Peyer's patch (tissue), 4 donors: ENCODE results near the gene NR6A1. TPM values are rescaled to one million over a fixed set of nuclear protein-coding genes. Genes with fewer than 3 reads are reported as not detected.

Experiments
- DNase-seq, 3 donors: peaks; one replicate each; pipeline ENCODE4 v3.0.0-alpha.2; 2017 to 2019
- H3K27ac ChIP-seq, 4 donors: fragments of 200-600 bp; sonication (generic); one replicate each; pipeline ENCODE4 v1.5.1; 2016 to 2019
- H3K27me3 ChIP-seq, 2 donors: fragments of 200-600 bp; sonication (generic); one replicate each; pipeline ENCODE4 v1.5.1; 2019
- H3K36me3 ChIP-seq, 3 donors: fragments of 200-600 bp; sonication (generic); one replicate each; pipeline ENCODE4 v1.5.1; 2016 to 2019
- H3K4me1 ChIP-seq, 4 donors: fragments of 200-600 bp; sonication (generic); one replicate each; pipeline ENCODE4 v1.5.1; 2016 to 2019
- H3K4me3 ChIP-seq, 4 donors: fragments of 200-600 bp; sonication (generic); 1 replicate in 3 of 4; 2 replicates in 1 of 4; pipeline ENCODE4 v1.5.1; 2016 to 2019; ENCODE audit warnings: mild to moderate bottlenecking in 1 of 4
- H3K9me3 ChIP-seq, 4 donors: fragments of 200-600 bp; sonication (generic); one replicate each; pipeline ENCODE4 v1.5.1; 2016 to 2019; ENCODE audit warnings: mild to moderate bottlenecking in 1 of 4
- POLR2A ChIP-seq, 2 donors: fragments of 450-650 bp; IDR thresholded peaks; one replicate each; pipeline ENCODE4 v1.5.1; 2017; ENCODE audit warnings: antibody characterized with exemption in 2 of 2, mild to moderate bottlenecking in 2 of 2, moderate library complexity in 2 of 2
- total RNA-seq, 4 donors: library from RNA; depleted of rRNA; stranded (reverse); fragments of >200 nt; gene quantifications; one replicate each; pipeline ENCODE4 v1.1.0, GENCODE V29; 2016
- TF ChIP-seq, protein P1 (sequence below), 6 experiments: fragments of 450-650 bp in 4 of 6; fragments of 200-600 bp in 2 of 6; sonication (generic) in 1 of 6; IDR thresholded peaks; one replicate each; pipeline ENCODE4 v1.5.1; 2017 to 2019; ENCODE audit warnings: antibody characterized with exemption in 6 of 6, mild to moderate bottlenecking in 3 of 6, moderate library complexity in 1 of 6

Gene NR6A1
- total RNA-seq, 4 donors from 2014 or later, result 10.7 to 43.0 (median 28.1) TPM

DNA sequence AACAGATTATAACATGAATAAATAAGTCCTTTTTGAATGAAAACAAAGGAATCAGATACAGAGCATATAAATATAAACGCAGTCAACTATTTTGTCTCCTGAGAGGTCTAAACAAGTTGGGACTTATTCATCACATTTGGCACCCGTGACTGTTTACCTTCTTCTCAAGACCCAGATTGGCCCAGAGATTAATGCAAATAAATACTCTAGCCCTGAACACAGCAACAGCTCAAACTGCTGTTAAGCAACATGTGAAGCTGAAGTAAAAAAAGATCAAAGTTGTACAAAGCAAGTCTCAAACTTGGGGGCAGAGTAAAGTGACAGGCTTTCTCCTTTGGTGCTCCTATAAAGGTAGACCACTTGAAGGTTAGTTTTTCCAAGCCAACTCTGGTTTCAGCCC, 168.9 kb downstream of the NR6A1 start:
- Histone ChIP-seq H3K36me3 (no peaks in the 10 kb centered on the region), H3K4me3 (no peak overlapping the region), H3K27me3 (no peaks in the 10 kb centered on the region), H3K27ac (no peak overlapping the region), H3K4me1 (no peaks in the 10 kb centered on the region), H3K9me3 (no peaks in the 10 kb centered on the region)
- no peak for DNase-seq
- TF ChIP-seq, protein P1, sequence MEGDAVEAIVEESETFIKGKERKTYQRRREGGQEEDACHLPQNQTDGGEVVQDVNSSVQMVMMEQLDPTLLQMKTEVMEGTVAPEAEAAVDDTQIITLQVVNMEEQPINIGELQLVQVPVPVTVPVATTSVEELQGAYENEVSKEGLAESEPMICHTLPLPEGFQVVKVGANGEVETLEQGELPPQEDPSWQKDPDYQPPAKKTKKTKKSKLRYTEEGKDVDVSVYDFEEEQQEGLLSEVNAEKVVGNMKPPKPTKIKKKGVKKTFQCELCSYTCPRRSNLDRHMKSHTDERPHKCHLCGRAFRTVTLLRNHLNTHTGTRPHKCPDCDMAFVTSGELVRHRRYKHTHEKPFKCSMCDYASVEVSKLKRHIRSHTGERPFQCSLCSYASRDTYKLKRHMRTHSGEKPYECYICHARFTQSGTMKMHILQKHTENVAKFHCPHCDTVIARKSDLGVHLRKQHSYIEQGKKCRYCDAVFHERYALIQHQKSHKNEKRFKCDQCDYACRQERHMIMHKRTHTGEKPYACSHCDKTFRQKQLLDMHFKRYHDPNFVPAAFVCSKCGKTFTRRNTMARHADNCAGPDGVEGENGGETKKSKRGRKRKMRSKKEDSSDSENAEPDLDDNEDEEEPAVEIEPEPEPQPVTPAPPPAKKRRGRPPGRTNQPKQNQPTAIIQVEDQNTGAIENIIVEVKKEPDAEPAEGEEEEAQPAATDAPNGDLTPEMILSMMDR (IDR thresholded peaks at IDR 0.05), result no peak
- no peak for TF ChIP-seq POLR2A (IDR thresholded peaks at IDR 0.05)

DNA sequence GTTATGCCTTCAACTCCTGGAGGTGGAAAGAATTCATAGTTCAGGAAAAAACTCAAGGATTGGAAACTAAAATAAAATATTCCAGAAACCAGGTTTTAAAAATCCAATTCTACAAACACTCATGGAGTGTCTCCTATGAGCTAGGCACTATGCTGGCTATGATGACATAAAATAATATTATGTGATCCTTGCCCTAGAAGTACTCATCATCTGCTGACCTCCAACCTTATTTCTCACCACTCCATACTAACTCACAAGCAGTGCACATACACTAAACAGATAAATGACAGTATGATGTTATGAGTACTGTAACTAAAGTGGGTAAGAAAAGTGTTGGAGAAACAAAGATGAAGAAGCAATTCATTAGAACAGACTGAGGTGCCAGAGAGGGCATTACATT, 170.7 kb downstream of the NR6A1 start:
- Histone ChIP-seq H3K4me3 (no peak overlapping the region), H3K9me3 (no peaks in the 10 kb centered on the region), H3K36me3 (no peaks in the 10 kb centered on the region), H3K27me3 (no peaks in the 10 kb centered on the region), H3K27ac (no peak overlapping the region), H3K4me1 (no peaks in the 10 kb centered on the region)
- DNase-seq, result no peak
- no peak for TF ChIP-seq POLR2A (IDR thresholded peaks at IDR 0.05)
- TF ChIP-seq, protein P1 (IDR thresholded peaks at IDR 0.05), result no peak

DNA sequence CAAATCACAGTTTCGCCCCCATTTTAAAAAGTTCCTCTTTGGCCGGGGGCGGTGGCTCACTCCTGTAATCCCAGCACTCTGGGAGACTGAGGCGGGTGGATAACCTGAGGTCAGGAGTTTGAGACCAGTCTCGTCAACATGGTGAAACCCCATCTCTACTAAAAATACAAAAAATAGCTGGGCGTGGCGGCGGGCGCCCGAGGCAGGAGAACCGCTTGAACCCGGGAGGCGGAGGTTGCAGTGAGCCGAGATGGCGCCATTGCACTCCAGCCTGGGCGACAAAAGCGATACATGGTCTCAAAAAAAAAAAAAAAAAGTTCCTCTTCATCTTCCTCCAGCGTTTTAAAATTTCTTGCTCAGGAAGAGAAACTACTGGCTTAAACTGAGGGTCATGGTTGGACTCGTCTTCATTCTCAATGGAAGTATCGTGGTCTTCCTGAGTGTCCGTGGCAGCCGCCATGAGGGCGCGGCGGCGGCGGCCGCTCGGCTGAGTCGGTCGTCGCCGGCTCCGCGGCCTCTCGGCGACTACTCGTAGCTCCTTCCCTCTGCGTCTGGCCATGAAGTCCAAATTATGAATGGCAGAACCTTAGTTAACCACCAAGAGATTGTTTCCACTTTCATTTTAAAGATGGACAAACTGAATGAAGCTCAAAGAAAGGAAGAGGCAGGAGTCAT, 171.9 kb downstream of the NR6A1 start:
- no peaks in the 10 kb centered on the region for H3K36me3 ChIP-seq
- TF ChIP-seq POLR2A (IDR thresholded peaks at IDR 0.05), result no peak
- TF ChIP-seq, protein P1 (IDR thresholded peaks at IDR 0.05), result no peak
- H3K4me1 ChIP-seq, result peaks cover 0 to 7% (median 0%) of the 10 kb centered on the region in 4 donors
- DNase-seq, result no peak
- no peaks in the 10 kb centered on the region for H3K27me3 ChIP-seq
- no peak overlapping the region for H3K4me3 ChIP-seq
- no peak overlapping the region for H3K27ac ChIP-seq
- H3K9me3 ChIP-seq, result no peaks in the 10 kb centered on the region

DNA sequence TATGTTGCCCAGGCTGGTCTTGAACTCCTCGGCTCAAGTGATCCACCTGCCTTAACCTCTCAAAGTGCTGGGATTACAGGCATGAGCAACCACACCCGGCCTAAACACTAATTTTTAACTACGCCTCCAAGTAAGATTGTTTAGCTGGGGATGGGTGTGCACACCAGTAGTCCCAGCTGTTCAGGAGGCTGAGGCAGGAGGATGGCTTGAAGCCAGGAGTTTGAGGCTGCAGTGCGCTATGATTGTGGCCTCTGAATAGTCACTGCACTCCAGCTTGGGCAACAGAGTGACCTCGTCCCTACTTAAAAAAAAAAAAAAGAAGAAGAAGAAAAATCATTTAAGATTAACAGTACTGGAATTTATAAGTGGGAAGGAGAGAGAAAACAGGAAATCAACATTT, 173.1 kb downstream of the NR6A1 start:
- H3K9me3 ChIP-seq, result no peaks in the 10 kb centered on the region
- no peak for DNase-seq
- peaks cover 0 to 7% (median 0%) of the 10 kb centered on the region in 4 donors for H3K4me1 ChIP-seq
- no peak for TF ChIP-seq POLR2A (IDR thresholded peaks at IDR 0.05)
- TF ChIP-seq, protein P1 (IDR thresholded peaks at IDR 0.05), result no peak
- no peak overlapping the region for H3K27ac ChIP-seq
- no peaks in the 10 kb centered on the region for H3K27me3 ChIP-seq
- H3K4me3 ChIP-seq, result no peak overlapping the region
- no peaks in the 10 kb centered on the region for H3K36me3 ChIP-seq

DNA sequence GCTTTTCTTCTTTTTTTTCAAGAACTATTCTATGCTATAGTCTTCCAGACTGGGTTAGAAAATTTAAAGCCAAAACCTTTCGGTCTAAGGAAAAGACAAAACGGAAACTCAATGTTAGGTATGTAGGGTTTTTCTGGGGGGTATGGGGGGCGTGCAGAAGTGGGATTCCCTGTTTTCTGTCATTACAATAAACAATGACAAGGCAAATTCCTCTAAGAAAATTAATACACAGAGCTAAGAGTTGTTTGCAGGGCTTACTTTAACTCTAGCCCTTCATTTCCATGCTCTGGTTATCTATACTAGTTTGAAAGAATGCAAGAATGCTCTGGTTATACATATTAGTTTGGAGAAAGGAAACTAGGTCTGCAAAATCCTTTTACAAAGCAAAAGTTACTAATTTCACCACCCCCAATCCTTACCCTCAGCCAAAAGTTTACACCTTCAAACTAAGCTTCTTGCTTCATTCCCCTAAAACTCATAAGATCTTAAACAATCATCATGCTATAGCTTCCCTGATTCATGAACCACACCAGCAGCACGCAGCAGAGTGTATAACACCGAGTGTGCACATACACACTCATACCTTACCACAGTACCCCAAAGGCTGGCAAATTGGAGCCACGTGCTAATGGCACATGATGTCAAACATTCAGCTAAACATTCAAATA, 174.8 kb downstream of the NR6A1 start:
- TF ChIP-seq, protein P1 (IDR thresholded peaks at IDR 0.05), result no peak
- TF ChIP-seq POLR2A (IDR thresholded peaks at IDR 0.05), result no peak
- no peak overlapping the region for H3K27ac ChIP-seq

More for the DNA sequence above, 174.8 kb downstream of the NR6A1 start:
- DNase-seq, result no peak
- H3K4me3 ChIP-seq, result no peak overlapping the region
- H3K9me3 ChIP-seq, result no peaks in the 10 kb centered on the region
- H3K36me3 ChIP-seq, result no peaks in the 10 kb centered on the region
- peaks cover 0 to 12% (median 0%) of the 10 kb centered on the region in 4 donors for H3K4me1 ChIP-seq
- H3K27me3 ChIP-seq, result no peaks in the 10 kb centered on the region
